ENCODE results near the gene PPDPF.

PPDPF gene

GRCh38 chr20:63520504-63520933 lies at the start of gene PPDPF:
Gene PPDPF (plus strand): TSS chr20:63520765. CDS start chr20:63521309, 544 bp downstream.
- DNase-seq (ENCODE audit: low spot score) = peak; percentile 99
- TF ChIP-seq, protein P1, sequence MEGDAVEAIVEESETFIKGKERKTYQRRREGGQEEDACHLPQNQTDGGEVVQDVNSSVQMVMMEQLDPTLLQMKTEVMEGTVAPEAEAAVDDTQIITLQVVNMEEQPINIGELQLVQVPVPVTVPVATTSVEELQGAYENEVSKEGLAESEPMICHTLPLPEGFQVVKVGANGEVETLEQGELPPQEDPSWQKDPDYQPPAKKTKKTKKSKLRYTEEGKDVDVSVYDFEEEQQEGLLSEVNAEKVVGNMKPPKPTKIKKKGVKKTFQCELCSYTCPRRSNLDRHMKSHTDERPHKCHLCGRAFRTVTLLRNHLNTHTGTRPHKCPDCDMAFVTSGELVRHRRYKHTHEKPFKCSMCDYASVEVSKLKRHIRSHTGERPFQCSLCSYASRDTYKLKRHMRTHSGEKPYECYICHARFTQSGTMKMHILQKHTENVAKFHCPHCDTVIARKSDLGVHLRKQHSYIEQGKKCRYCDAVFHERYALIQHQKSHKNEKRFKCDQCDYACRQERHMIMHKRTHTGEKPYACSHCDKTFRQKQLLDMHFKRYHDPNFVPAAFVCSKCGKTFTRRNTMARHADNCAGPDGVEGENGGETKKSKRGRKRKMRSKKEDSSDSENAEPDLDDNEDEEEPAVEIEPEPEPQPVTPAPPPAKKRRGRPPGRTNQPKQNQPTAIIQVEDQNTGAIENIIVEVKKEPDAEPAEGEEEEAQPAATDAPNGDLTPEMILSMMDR (IDR thresholded peaks at IDR 0.05; ENCODE audit: borderline replicate concordance, control extremely low read depth, extremely low read depth, insufficient read depth, missing control alignments) = no peak
- in situ Hi-C loops (cut with MboI; ENCODE audit: low sequenced_read_pairs, unreplicated experiment) = no loop called here

DNA sequence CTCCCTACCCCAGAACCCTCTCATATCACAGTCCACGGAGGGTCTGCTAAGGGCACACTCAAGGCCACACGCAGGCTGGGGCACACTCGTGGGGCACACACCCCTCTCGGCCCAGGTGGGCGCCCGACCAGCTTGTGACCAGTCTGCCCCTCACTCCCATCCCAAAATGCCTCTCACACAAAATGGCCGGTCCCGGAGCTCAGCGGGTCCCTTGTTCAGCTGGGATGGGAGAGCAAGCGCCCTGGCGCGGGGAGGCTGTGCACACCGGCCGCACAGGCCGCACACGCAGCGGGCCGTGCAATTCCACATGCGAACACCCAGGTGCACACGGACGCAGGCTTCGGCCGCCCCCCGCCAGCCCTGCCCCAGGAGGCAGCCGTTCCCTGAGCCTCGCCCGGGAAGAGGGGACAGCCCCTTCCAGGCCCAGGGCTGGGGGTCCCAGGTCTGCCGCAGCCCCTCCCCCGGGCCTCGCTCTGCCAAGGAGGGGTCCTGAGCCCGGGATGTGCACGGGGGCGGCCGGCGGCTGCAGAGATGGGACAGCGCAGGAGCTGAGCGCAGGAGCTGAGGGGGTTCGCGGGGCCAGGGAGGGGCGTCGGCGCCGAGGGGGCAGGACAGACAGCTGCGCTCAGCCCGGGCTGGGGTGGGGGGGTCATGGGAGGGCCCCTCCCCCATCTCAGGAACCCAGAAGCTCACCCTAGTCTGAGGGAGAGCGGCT lies 49.4 kb upstream of the PPDPF start:
- TF ChIP-seq, protein P1 (IDR thresholded peaks at IDR 0.05; ENCODE audit: borderline replicate concordance, control extremely low read depth, extremely low read depth, insufficient read depth, missing control alignments) = no peak
- in situ Hi-C loops (cut with MboI; ENCODE audit: low sequenced_read_pairs, unreplicated experiment) = no loop called here
- no peak for DNase-seq (ENCODE audit: low spot score)

- no peak for DNase-seq (ENCODE audit: low spot score)
- in situ Hi-C loops (cut with MboI; ENCODE audit: low sequenced_read_pairs, unreplicated experiment) = no loop called here
- TF ChIP-seq, protein P1 (IDR thresholded peaks at IDR 0.05; ENCODE audit: borderline replicate concordance, control extremely low read depth, extremely low read depth, insufficient read depth, missing control alignments) = no peak
These were observed 48.9 kb upstream of the PPDPF start for GRCh38 chr20:63471717-63471980.

DNA sequence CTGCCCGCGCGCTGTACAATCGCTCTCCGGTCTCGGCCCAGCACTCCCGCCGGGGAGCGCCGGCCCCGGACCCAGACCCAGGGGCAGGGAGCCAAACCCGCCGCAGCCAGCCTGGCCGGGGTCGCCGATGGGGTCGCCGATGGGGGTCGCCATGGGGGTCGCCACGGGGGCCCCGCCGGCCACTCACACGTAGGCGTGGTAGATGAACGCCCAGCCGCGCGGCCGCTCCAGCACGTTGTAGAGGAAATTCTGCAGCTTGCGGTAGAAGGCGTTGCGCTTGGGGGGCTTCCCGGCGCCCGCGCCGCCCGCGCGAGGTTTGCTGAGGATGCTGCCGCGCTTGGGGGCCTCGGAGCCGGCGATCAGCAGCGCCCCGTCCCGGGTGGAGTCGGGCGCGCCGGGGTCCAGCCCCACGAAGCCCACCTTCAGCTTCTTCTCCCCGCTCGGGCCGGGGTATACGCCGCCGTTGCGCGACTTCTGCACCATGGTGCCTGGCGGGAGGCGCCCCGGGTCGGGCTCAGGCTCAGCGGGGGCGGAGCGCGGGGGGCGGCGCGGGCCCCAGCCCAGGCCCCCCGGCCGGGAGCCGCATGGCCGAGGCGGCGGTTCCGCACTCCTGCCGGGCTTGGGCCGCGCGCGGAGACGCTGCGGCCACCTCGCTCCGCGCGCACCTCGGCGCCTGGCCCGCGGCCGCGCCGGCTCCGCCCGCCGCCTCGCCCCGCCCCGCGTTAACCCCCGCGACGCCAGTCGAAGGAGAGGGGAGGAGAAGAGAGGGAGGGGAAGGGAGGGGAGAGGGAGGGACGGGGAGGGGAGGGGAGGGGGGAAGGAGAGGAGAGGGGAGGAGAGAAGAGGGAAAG lies 48.4 kb upstream of the PPDPF start, which contains the start of gene KCNQ2:
KCNQ2 (minus strand) TSS at position 675 of the 851 bp plus-strand sequence; CDS start at position 483, 192 bp downstream.
- no peak for DNase-seq (ENCODE audit: low spot score)
- in situ Hi-C loops (cut with MboI; ENCODE audit: low sequenced_read_pairs, unreplicated experiment) = no loop called here
- TF ChIP-seq, protein P1 (IDR thresholded peaks at IDR 0.05; ENCODE audit: borderline replicate concordance, control extremely low read depth, extremely low read depth, insufficient read depth, missing control alignments) = no peak

DNA sequence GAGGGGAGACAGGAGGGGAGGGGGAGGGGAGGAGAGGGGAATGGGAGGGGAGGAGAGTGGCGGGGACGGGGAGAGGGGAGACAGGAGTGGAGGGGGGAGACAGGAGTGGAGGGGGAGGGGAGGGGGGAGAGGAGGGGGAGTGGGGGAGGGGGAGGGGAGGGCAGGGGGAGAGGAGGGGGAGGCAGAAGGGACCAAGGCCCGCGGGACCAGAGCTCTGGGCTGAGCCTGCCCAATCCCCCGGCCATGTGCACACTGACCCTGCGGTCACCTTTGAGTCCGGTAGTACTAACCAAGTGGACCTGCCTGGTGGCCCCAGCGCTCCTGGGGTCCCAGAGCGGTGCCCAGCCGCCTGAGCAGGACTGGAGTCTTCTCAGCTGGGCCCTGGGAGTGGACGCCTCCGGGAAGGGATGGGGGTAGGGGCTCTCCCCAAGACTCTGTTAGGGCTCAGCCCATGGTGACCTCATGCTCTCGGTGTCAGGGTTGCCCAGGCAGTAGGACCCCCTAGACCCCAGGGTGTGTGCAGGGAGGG lies 47.6 kb upstream of the PPDPF start:
- DNase-seq (ENCODE audit: low spot score) = no peak
- in situ Hi-C loops (cut with MboI; ENCODE audit: low sequenced_read_pairs, unreplicated experiment) = no loop called here
- TF ChIP-seq, protein P1 (IDR thresholded peaks at IDR 0.05; ENCODE audit: borderline replicate concordance, control extremely low read depth, extremely low read depth, insufficient read depth, missing control alignments) = no peak

DNA sequence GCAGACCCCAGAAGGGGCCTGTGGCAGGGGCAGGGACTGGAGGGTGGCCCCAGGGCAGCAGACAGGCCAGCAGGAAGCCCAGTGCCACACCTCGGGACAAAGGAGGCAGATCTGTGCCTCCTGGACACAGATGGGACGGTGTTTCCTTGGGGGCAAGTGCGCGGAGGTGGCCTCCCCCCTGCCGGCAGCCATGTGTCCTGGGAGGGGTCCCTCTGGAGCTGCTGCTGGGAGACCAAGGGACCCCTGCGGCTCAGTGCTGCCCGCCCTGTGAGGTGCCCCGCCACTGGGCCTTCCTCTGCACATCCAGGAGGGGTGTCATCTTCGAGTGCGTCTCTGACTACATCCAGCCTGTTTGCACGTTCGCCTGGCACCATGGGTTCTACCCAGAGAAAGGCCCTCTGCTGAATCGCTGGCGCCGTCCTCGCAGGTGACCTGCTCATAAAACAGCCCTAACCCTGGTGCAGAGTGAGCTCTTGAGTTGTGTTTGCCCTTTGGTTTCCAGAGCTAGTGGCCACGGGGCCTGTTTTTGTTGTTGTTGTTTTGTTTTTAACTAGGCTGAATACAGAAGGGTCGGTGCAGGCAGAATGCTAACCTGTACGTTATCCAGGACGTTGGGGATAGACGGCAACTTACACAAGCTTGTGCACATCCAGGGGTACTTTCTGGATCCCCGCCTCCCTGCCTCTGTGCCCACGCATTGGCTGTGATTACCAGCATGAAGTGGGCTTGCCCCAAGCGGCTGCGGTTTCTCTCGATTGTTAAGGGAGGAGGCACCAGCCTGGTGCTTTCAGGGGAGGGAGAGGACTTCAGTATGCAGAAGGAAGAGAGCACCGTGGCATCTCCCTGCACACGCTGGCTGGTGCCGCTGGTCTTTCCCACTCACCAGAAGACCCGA lies 46.8 kb upstream of the PPDPF start:
- in situ Hi-C loops (cut with MboI; ENCODE audit: low sequenced_read_pairs, unreplicated experiment) = no loop called here
- no peak for DNase-seq (ENCODE audit: low spot score)
- TF ChIP-seq, protein P1 (IDR thresholded peaks at IDR 0.05; ENCODE audit: borderline replicate concordance, control extremely low read depth, extremely low read depth, insufficient read depth, missing control alignments) = no peak

Data from GM13976 (cell line).